Upper lobe of right lung (tissue), 1 donor: ENCODE results near the gene WWOX. TPM values are rescaled to one million over a fixed set of nuclear protein-coding genes. Genes with fewer than 3 reads are reported as not detected.

ENCODE experiments used
- ATAC-seq: fragments of 200-7000 bp; cut with Tn5 transposase; one replicate; pipeline ENCODE4 v1.9.1; 2020; ENCODE audit warnings: mild to moderate bottlenecking, moderate library complexity
- DNase-seq: peaks from one replicate; pipeline ENCODE4 v3.0.0-alpha.2; 2020
- H3K27ac ChIP-seq: fragments of 200-600 bp; one replicate; pipeline ENCODE4 v1.8.0; 2022
- H3K27me3 ChIP-seq: fragments of 200-600 bp; one replicate; pipeline ENCODE4 v1.8.0; 2022; ENCODE audit warnings: mild to moderate bottlenecking
- H3K36me3 ChIP-seq: fragments of 200-600 bp; one replicate; pipeline ENCODE4 v1.8.0; 2022
- H3K4me1 ChIP-seq: fragments of 200-600 bp; one replicate; pipeline ENCODE4 v1.8.0; 2022
- H3K4me3 ChIP-seq: fragments of 200-600 bp; one replicate; pipeline ENCODE4 v1.8.0; 2022; ENCODE audit warnings: mild to moderate bottlenecking
- H3K9me3 ChIP-seq: fragments of 200-600 bp; one replicate; pipeline ENCODE4 v1.8.0; 2022
- intact Hi-C: fragments of 100-400 bp; cut with DNase I; formaldehyde crosslinking; loops from one replicate; pipeline ENCODE4 v1.11.0; 2022
- total RNA-seq: library from RNA; stranded (reverse); fragmentation: NEBNext Ultra II Directional; extraction: Animal tissue kit (Norgen Biotek cat#: 25700); gene quantifications from one replicate; pipeline ENCODE4 v1.2.1, GENCODE V29; 2021
- TF ChIP-seq, protein P1 (sequence below): fragments of 200-600 bp; IDR thresholded peaks from one replicate; pipeline ENCODE4 v1.8.0; 2022; ENCODE audit warnings: antibody characterized with exemption
- donor health status: DM: no; HTN: yes; CAD: no; lungs with severe emphysema.

The WWOX gene
- total RNA-seq, 1 donor from 2014 or later: 17.0 TPM

DNA sequence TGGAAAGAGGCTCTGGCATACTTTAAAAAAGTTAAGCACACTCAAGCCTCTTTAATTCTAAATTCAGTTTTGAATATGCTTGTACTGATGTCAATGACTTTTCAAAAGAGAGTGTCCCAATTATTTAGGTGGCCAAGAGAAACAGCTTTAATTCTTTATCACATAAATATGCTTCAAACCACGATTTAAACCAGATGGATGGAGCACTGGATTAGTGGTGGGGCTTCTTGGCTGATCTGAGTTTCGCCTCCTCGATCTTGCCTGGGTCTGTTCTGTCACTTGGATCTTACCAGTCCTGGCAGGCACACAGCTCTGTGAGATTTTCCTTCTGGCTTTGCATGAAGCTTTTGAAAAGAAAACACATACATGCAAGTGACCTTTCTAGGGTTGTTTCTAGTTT lies 1033.2 kb downstream of the WWOX start:
- ATAC-seq: no peak
- TF ChIP-seq, protein P1, sequence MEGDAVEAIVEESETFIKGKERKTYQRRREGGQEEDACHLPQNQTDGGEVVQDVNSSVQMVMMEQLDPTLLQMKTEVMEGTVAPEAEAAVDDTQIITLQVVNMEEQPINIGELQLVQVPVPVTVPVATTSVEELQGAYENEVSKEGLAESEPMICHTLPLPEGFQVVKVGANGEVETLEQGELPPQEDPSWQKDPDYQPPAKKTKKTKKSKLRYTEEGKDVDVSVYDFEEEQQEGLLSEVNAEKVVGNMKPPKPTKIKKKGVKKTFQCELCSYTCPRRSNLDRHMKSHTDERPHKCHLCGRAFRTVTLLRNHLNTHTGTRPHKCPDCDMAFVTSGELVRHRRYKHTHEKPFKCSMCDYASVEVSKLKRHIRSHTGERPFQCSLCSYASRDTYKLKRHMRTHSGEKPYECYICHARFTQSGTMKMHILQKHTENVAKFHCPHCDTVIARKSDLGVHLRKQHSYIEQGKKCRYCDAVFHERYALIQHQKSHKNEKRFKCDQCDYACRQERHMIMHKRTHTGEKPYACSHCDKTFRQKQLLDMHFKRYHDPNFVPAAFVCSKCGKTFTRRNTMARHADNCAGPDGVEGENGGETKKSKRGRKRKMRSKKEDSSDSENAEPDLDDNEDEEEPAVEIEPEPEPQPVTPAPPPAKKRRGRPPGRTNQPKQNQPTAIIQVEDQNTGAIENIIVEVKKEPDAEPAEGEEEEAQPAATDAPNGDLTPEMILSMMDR: no peak
- Histone ChIP-seq H3K27me3 (no peaks in the 10 kb centered on the region), H3K4me3 (no peak overlapping the region), H3K27ac (no peak overlapping the region), H3K9me3 (no peaks in the 10 kb centered on the region), H3K36me3 (no peaks in the 10 kb centered on the region), H3K4me1 (no peaks in the 10 kb centered on the region)
- no peak for DNase-seq
- intact Hi-C loops: no loop called here

DNA sequence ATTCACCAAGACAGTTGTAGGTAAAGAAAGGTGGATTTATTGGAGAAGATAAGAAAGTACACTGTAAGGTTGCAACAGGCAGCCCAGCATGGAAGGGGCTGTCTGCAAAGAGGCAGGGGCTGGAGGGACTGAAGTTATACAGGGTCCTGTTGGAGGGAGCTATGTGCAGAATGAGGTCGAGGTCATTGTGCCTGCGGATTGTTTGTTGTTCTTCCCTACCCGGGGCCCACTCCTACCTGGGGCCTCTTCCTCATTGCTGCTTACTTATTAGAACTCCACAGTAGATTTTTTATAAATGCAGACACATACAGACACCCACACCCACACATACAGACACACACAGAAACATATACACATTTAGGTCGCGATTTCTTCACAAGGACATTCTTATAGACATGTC lies 1034.8 kb downstream of the WWOX start:
- intact Hi-C loops: no loop called here
- H3K27ac ChIP-seq: no peak overlapping the region
- TF ChIP-seq, protein P1: no peak
- no peak overlapping the region for H3K4me3 ChIP-seq
- H3K4me1 ChIP-seq: no peaks in the 10 kb centered on the region
- ATAC-seq: no peak
- H3K27me3 ChIP-seq: no peaks in the 10 kb centered on the region
- no peaks in the 10 kb centered on the region for H3K9me3 ChIP-seq
- H3K36me3 ChIP-seq: no peaks in the 10 kb centered on the region
- DNase-seq: no peak

DNA sequence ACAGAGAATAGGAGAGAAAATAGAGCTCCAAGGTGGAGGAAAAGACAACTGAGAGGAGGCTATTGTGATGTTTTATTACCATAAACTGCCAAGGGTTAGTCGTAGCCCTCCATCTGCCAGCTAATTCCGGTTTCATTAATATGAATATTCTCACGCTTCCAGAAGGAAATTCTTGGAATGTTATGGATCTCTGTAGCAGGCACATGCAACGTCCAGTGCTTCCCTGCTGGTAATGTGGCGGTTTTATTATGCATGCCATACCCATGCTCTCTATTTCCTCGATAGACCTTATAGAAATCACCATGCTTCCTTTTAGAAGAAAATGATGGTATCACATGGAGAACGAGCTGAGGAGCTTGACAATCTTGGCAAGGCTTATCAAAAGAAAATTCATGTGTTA lies 1037.5 kb downstream of the WWOX start:
- Histone ChIP-seq H3K36me3 (no peaks in the 10 kb centered on the region), H3K4me3 (no peak overlapping the region), H3K9me3 (no peaks in the 10 kb centered on the region), H3K4me1 (no peaks in the 10 kb centered on the region), H3K27me3 (no peaks in the 10 kb centered on the region), H3K27ac (no peak overlapping the region)
- DNase-seq: no peak
- intact Hi-C loops: no loop called here
- TF ChIP-seq, protein P1: no peak
- ATAC-seq: no peak

DNA sequence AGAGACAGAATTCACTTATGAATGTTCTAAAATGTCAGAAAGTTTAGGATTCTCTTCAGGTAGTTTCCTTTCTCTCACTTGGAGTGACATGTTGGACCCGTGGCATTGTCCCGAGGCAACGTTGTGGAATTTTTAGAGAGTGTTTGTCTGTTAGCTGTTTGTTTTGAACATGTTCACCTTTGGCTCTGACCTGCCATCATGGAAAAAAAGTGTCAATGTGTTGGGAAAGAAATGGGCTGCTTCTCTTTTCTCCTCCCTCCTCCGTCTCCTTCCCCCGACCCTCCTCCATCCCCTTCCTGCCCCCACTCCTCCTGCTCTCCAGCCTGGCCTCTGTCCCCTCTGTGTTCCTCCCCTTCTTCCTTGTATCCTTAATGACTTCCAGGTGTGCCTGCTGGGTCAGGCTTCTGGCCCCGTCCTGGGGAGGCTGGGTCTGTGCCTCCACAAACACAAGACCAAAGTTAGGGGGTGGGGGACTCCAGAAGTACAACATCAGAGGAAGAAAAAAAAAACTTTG lies 1038.0 kb downstream of the WWOX start:
- Histone ChIP-seq H3K36me3 (no peaks in the 10 kb centered on the region), H3K9me3 (no peaks in the 10 kb centered on the region), H3K4me1 (no peaks in the 10 kb centered on the region), H3K27me3 (no peaks in the 10 kb centered on the region), H3K4me3 (no peak overlapping the region), H3K27ac (no peak overlapping the region)
- no peak for ATAC-seq
- TF ChIP-seq, protein P1: no peak
- intact Hi-C loops: no loop called here
- no peak for DNase-seq

DNA sequence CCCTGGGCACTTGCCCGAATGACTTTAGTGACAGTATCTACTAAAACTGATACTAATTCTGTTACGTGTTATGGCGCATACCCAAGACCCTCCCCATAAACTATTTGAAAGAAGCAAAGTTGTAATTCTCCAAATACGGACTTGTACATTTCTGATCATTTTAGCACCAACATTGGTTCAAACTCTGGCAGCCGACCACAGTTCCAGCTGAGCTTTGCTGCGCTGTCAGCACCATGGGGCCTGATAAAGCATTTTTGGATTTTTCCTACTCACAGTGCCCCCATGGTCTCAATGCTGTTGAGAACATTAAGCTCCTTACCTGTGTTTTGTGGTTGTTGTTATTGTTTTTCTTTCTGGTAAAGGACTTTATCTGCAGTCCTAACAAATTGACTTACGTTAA lies 1040.3 kb downstream of the WWOX start:
- no peak overlapping the region for H3K4me3 ChIP-seq
- no peaks in the 10 kb centered on the region for H3K27me3 ChIP-seq
- H3K36me3 ChIP-seq: no peaks in the 10 kb centered on the region
- TF ChIP-seq, protein P1: no peak
- no peak overlapping the region for H3K27ac ChIP-seq
- ATAC-seq (no peak), DNase-seq (no peak)
- intact Hi-C loops: no loop called here
- H3K9me3 ChIP-seq: no peaks in the 10 kb centered on the region
- H3K4me1 ChIP-seq: no peaks in the 10 kb centered on the region

DNA sequence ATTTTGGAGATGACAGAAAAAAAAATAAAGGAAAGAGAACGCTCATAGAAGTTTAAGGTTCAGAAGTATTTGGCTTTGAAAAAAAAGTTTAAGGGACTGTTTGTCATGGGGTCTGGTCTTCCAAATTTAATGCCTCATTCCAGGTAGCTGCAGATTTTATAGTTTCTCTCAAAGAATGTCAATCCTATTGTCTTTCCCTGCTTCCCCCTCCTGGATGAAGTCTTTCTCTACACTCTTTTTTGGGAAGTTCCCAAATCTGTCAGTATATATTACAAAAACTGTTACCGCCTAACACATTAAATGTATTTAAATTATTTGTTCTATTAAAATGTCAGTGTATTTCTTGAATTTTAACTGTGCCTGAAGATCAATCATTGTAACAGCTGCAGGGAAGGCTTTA lies 1043.6 kb downstream of the WWOX start:
- intact Hi-C loops: no loop called here
- TF ChIP-seq, protein P1: no peak
- ATAC-seq (no peak), DNase-seq (no peak)
- Histone ChIP-seq H3K4me1 (no peaks in the 10 kb centered on the region), H3K27me3 (no peaks in the 10 kb centered on the region), H3K9me3 (no peaks in the 10 kb centered on the region), H3K27ac (no peak overlapping the region), H3K36me3 (no peaks in the 10 kb centered on the region), H3K4me3 (no peak overlapping the region)
